Measurements from ENCODE around the gene C16orf86.

C16orf86 gene

DNA sequence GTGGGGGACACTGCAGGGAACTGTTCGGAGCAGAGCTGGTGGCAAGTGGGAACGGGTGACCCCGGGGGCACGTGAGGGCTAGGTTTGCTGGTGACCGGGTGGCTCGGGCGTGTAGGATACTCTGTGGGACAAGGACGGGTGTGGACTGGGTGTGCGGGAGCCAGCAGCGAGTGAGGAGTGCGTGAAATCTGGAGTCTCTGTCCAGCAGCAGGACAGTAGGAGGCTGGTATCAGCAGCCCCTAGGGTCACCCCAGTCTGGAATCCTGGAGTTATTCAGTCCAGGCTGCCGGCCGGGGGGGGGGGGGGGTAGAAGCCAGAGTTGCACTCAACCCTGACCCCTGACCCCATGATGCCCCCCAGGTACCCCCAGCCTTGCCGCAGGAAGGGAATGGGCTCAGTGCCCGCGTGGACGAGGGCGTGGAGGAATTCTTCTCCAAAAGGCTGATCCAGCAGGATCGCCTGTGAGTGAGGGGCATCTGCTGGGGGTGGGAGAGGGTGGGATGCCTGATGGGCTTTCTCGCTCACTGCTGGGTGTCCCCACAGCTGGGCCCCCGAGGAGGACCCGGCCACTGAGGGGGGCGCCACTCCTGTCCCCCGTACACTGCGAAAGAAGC, 12.7 kb upstream of the C16orf86 start:
- no peak for DNase-seq

DNA sequence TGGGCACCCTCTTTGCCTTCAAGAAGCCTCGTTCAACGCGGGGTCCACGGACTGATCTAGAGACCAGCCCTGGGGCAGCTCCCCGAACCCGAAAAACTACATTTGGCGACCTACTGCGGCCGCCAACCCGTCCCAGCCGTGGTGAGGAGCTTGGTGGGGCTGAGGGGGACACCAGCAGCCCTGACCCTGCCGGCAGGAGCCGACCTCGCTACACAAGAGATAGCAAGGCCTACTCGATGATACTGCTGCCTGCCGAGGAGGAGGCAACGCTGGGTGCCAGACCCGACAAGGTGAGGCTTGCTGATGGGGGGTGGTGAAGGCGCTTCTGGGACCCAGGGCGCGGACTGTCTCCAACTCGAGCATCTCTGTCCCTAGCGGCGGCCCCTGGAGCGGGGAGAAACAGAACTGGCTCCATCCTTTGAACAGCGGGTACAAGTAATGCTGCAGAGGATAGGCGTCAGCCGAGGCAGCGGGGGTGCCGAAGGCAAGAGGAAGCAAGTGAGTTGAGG, 12.2 kb upstream of the C16orf86 start:
- no peak for DNase-seq

DNA sequence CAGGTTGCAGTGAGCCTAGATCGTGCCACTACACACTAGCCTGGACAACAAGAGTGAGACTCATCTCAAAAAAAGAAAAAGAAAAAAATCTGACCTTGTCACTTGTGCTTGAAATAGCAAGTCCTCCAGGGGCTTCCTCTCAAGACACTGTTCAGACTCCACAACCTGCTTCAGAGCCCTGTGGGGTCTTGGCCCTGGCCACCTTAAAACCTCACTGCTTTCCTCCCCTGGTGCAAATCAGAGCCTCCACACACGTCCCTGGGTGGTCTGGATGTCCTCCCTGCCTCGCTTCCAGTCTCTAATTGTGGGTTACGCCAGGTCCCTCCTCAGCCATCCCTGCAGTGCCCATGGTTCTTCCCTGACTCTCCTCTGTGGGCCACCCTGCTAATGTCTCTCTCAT, 11.3 kb upstream of the C16orf86 start:
- no peak for DNase-seq

DNA sequence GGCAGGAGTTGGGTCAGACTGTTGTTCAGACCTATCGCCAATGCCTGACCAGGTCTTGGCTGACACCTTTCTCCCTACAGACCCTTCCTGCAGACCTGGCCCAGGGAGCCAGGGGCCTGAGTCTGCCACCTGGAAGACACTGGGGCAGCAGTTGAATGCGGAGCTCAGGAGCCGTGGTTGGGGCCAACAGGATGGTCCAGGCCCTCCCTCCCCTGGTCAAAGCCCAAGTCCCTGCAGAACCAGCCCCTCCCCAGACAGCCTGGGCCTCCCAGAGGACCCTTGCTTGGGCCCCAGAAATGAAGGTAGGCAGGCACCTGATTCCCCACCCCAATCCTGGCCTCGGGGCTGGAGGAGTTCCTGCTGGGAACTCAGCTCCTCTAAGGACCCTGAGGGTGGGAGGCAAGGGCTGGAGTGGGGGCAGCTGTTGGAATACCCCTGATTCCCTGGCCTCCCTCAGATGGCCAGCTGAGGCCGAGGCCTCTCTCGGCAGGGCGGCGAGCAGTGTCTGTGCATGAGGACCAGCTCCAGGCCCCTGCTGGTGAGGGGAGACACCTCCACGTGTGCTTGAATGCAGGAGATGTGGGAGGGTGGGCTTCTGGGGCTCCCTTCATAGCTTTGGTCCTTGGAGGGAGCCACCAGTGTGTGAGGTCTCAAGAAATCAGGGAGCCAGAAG, 10.1 kb upstream of the C16orf86 start:
- no peak for DNase-seq

DNA sequence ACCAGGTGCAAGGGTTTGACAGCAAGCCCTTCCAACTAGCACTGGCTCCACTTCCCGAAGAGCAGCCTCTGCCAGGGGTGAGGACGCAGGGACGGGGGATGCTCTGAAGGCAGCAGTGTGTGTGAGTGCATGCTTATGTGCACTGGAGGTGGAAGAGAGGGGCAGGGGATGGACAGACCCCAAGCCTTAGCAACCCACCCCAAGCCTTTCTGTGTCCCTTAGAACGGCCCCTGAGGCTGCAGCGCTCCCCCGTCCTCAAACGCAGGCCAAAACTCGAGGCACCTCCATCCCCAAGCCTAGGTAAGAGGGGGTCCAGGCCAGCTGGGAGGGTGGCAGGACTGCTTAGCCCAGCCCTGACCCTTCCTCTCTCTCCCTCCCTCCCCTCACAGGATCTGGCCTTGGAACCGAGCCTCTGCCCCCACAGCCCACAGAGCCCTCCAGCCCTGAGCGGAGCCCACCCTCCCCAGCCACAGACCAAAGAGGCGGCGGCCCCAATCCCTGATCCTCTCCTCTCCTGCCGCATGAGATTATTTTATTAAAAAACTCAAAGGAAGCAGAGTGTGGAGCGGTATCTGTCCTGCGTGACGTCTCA, 9.5 kb upstream of the C16orf86 start:
- DNase-seq = no peak

GRCh38 chr16:67657751-67658518, 8.7 kb upstream of the C16orf86 start:
- DNase-seq = no peak

DNA sequence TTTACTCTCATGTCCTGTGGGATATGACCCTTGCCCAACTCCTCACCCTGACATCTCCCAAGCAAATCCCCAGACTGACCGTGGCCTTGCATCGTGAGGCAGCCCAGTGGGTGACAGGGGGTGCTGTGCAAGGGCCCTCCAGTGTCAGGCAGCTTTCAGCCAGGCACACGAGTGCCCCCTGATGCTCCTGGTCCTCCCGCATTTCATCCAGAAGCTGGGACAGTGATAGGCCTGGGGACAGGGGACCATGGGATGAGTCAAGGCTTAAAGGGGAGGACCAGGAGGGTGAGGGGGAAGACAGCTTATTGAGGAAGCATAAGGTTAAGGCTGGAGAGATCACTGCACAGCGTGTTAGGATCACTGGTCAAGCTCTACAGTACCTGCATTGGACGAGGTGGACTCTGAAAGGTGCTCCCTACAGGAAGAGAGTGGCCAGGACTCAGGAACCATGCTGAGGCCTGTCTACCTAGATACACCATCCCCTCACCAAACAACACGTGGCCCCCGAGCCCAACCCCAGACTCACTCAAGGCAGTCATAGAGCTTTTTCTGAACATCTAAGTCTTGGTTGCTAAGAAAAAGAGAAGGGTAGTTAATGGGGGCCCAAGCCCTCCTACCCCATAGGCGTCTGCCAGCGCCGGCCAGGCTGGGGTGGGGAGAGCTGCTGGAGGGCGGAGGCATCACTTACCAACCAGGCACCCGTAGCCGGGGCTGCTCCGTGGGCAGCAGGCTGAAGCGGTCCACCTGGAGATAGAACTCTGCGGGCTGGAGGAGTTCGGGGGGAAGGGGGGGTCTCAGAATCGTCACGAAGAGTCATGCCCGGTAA, 7.6 kb upstream of the C16orf86 start:
- DNase-seq = no peak

- DNase-seq = peak; percentile 89 to 94
Observed at GRCh38 chr16:67659675-67660563, 6.7 kb upstream of the C16orf86 start, which contains the start of gene ACD. Gene ACD, minus strand, starts transcription at chr16:67660260. Its CDS starts 40 bp downstream, at chr16:67660220.

- DNase-seq = peak; percentile 97 to 99
Observed at GRCh38 chr16:67660564-67661028, 6.0 kb upstream of the C16orf86 start, which contains the start of gene PARD6A. Gene PARD6A, plus strand, starts transcription at chr16:67660960. Its CDS starts 79 bp downstream, at chr16:67661039.

- DNase-seq = peak in 1 of 2 experiments; percentile 45
Observed at GRCh38 chr16:67661101-67661761, 5.4 kb upstream of the C16orf86 start.

DNA sequence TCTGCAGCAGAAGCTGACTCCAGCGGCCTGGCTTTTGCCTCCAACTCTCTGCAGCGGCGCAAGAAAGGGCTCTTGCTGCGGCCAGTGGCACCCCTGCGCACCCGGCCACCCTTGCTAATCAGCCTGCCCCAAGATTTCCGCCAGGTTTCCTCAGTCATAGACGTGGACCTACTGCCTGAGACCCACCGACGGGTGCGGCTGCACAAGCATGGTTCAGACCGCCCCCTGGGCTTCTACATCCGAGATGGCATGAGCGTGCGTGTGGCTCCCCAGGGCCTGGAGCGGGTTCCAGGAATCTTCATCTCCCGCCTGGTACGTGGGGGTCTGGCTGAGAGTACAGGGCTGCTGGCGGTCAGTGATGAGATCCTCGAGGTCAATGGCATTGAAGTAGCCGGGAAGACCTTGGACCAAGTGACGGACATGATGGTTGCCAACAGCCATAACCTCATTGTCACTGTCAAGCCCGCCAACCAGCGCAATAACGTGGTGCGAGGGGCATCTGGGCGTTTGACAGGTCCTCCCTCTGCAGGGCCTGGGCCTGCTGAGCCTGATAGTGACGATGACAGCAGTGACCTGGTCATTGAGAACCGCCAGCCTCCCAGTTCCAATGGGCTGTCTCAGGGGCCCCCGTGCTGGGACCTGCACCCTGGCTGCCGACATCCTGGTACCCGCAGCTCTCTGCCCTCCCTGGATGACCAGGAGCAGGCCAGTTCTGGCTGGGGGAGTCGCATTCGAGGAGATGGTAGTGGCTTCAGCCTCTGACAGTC, 4.5 kb upstream of the C16orf86 start:
- no peak for DNase-seq

- DNase-seq = no peak
Observed at GRCh38 chr16:67662653-67663010, 4.0 kb upstream of the C16orf86 start.

GRCh38 chr16:67663151-67663876, 3.3 kb upstream of the C16orf86 start:
- peak in 1 of 2 experiments; percentile 31 for DNase-seq

DNA sequence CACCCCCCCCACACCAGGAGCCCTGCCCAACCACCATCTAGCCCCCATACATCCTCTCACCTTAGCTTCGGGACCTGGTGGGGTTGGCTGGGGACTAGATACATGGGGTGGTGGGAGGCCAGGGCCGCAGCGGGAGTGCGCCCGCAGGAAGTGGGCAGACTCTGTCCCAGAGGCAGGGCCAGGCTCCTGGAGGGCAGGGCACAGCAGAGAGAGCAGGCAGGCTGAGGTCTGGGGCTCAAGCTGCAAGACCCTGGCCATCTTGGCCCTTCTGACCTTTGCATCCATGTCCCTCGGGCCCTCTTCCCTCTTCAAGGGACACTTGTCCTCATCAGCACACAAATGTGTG, 2.8 kb upstream of the C16orf86 start:
- no peak for DNase-seq

DNA sequence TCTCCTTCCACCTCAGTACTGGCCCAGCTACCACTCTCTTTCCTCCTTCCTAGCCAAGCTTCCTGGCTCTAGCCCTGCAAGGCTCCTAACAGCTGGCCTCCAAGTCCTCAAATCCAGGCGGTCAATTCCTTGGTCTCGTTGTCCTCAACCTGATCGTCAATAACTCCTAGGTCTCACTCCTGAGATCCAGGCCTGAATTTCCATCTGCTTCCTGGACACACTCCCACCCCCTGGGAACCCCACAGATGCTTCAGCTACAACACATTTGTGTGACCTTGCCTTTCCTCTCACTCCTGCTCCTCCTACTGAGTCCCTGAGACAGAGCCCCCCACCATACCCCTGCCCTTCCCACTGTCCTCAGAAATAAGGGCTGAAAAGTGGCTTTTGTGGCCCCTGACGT, 2.4 kb upstream of the C16orf86 start:
- DNase-seq = no peak

DNA sequence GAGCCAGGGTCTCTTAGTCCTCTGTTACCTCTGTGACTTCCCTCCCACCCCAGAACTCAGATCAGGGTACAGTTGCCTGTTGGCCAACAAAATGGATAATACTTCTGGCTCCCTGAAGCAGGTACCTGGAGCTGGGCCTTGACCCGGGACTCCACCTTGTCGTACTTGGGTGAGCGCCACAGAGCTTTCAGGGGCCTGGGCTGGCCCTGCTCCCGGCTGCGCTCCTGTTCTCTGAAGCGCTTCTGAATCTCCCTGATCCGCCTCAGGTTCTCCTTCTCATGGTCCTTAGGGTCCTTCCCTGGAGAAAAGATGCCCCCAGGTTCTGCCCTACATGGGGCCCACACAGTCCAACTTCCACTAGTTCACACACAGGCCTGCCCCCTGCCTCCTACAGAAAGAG, 1.7 kb upstream of the C16orf86 start:
- no peak for DNase-seq

DNA sequence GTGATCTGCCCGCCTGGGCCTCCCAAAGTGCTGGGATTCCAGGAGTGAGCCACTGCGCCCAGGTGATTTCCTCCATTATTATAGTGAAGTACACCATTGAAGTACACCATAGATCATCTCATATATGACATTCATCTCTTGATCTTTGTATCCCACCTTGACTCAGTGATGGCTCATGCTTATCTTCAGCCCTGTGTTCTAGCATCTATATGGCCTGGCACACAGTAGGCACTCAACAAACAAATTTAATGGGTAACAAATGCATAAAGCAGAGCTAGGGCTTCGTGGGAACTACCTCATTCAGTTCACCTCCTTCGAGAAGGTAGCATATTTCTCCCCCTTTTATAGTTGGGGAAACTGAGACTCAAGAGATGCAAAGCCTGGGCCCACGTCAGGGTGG, 1.0 kb upstream of the C16orf86 start:
- DNase-seq = no peak

DNA sequence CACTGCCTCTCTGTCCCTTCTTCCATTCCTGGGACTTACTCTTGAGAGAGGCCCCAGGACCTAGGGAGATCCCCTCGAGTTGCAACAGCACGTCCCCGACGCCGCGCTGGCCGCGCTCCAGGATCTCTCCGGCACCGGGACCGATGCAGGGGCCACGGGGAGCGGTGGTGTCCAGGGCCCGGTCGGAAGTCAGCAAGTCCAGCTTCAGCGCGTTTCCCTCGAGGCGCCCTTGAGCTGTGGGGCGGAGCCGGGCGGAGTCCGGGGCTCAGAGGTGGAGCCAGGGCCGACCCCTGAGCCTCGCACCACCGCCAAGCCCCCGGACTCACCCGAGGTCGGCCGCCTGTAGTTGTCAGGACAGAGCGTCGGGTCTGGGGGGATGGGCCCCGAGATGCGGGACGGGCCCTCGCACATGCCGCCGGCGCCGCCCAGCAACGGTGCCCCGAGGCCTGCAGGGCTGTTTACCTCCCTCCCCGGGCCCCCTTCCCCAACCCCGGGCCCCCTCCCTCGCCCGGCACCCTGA, 522 bp upstream of the C16orf86 start:
- DNase-seq = peak in 1 of 2 experiments; percentile 48

DNA sequence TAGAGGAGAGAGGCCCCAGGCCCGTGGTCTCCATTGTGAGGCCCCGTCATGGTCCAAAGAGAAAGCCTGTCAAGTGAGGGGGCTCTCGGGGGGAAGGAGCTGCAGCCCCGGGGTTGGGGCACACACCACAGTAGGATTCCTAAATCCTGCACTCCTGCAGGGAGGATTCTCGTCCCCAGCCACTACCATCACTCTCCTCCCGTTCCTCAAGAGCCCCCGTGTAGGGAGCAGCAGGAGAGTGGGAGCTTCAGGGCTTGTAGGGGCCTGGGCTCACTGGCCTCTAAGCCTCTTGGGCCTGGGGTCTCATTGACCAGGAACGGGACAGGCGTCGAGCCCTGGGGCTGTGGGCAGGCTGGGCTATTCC, 821 bp downstream of the C16orf86 start:
- DNase-seq = no peak
